Lower leg skin (tissue), 4 donors: Measurements from ENCODE around the gene TYW1. TPM values are rescaled to one million over a fixed set of nuclear protein-coding genes. Genes with fewer than 3 reads are reported as not detected.
"Not testable (repeated sequence)": the region's sequence is repeated elsewhere in the genome, so short reads cannot be mapped to it uniquely, and the experiment has no call there.

Experiments used
- DNase-seq, 2 donors: peaks; one replicate each; pipeline ENCODE4 v3.0.0-alpha.2; 2019; ENCODE audit warnings: low spot score in 2 of 2
- H3K4me3 ChIP-seq: fragments of 200-600 bp; sonication (generic); 2 replicates; pipeline ENCODE4 v1.5.1; 2017; ENCODE audit warnings: mild to moderate bottlenecking, low read depth; ENCODE audit not compliant: poor library complexity, severe bottlenecking
- CTCF ChIP-seq, 3 donors: fragments of 450-650 bp; IDR thresholded peaks; one replicate each; pipeline ENCODE4 v1.5.1; 2016; ENCODE audit warnings: antibody characterized with exemption in 3 of 3, mild to moderate bottlenecking in 3 of 3, moderate library complexity in 2 of 3
- POLR2A ChIP-seq, 2 donors: fragments of 450-650 bp; IDR thresholded peaks; one replicate each; pipeline ENCODE4 v1.6.1; 2016 to 2017; ENCODE audit warnings: antibody characterized with exemption in 2 of 2, mild to moderate bottlenecking in 1 of 2, moderate library complexity in 1 of 2
- WGBS, 2 donors: methylation state at CpG; one replicate each; pipeline ENCODE4 v1.1.5; 2018; 5-methylcytosine and 5-hydroxymethylcytosine counted together
- intact Hi-C: fragments of 100-400 bp; cut with DNase I; formaldehyde crosslinking; loops from one replicate; pipeline ENCODE4 v1.15.0; 2023; ENCODE audit warnings: low total_unique reads
- total RNA-seq, 4 donors: library from RNA; depleted of rRNA; stranded (reverse); fragments of >200 nt; gene quantifications; one replicate each; pipeline ENCODE4 v1.1.0, GENCODE V29; 2016

The TYW1 gene
- total RNA-seq, 4 donors from 2014 or later, result 11.2 to 29.0 (median 17.3) TPM

GRCh38 chr7:66995050-66995776, 1.4 kb upstream of the TYW1 start, which contains the start of gene SBDS:
SBDS (minus strand) TSS chr7:66995586; CDS start chr7:66995417, 169 bp downstream.
- peak in 1 of 2 donors; percentile 78 for TF ChIP-seq POLR2A (IDR thresholded peaks at IDR 0.05)
- intact Hi-C loops, result not testable (repeated sequence)
- H3K4me3 ChIP-seq, result peak within 1 kb of the TSS; percentile 79
- 0 to 1% methylated on average over 23 to 46 of the region's 59 CpGs for WGBS, 2 donors
- DNase-seq, result peak; percentile 97 to 98

- DNase-seq, result peak in 1 of 2 donors; percentile 23
- WGBS, 2 donors, result 32 to 33% methylated on average over 5 of the region's 5 CpGs
- intact Hi-C loops, H3K4me3 ChIP-seq: not testable (repeated sequence)
These were observed 4.1 kb downstream of the TYW1 start for GRCh38 chr7:67000601-67001258.

- peak in 1 of 2 donors; percentile 3 for DNase-seq
- H3K4me3 ChIP-seq, intact Hi-C loops: not testable (repeated sequence)
- WGBS, 2 donors, result 76 to 90% methylated on average over 2 of the region's 2 CpGs
These were observed 7.5 kb downstream of the TYW1 start for GRCh38 chr7:67004145-67004544.

GRCh38 chr7:67006965-67007364, 10.3 kb downstream of the TYW1 start:
- H3K4me3 ChIP-seq, result no peak overlapping the region
- TF ChIP-seq CTCF (IDR thresholded peaks at IDR 0.05) (no peak), POLR2A (IDR thresholded peaks at IDR 0.05) (no peak)
- WGBS, 2 donors, result 39 to 67% methylated on average over 2 of the region's 2 CpGs
- intact Hi-C loops, result no loop called here
- peak in 1 of 2 donors; percentile 5 for DNase-seq

GRCh38 chr7:67008260-67008659, 11.6 kb downstream of the TYW1 start:
- no peak overlapping the region for H3K4me3 ChIP-seq
- WGBS, 2 donors, result 90 to 92% methylated on average over 4 of the region's 4 CpGs
- intact Hi-C loops, result no loop called here
- no peak for DNase-seq
- TF ChIP-seq CTCF (IDR thresholded peaks at IDR 0.05), result no peak
- no peak for TF ChIP-seq POLR2A (IDR thresholded peaks at IDR 0.05)

- intact Hi-C loops, H3K4me3 ChIP-seq, DNase-seq: not testable (repeated sequence)
- 91 to 97% methylated on average over 3 of the region's 3 CpGs for WGBS, 2 donors
These were observed 13.0 kb downstream of the TYW1 start for GRCh38 chr7:67009677-67010076.

GRCh38 chr7:67014076-67014622, 17.5 kb downstream of the TYW1 start:
- H3K4me3 ChIP-seq, intact Hi-C loops: not testable (repeated sequence)
- peak in 1 of 2 donors; percentile 21 for DNase-seq
- WGBS, 2 donors, result 86 to 90% methylated on average over 9 of the region's 9 CpGs

- WGBS, 2 donors, result 89 to 95% methylated on average over 8 of the region's 8 CpGs
- peak in 1 of 2 donors; percentile 39 for DNase-seq
- H3K4me3 ChIP-seq, intact Hi-C loops: not testable (repeated sequence)
These were observed 21.3 kb downstream of the TYW1 start for GRCh38 chr7:67017971-67018370.
